Measurements from ENCODE around the gene TBC1D1. TPM values are rescaled to one million over a fixed set of nuclear protein-coding genes. Genes with fewer than 3 reads are reported as not detected.

TBC1D1 gene
- total and polyA plus RNA-seq, 2 donors (not counting 3 experiments of a cell fraction or from before 2014, with no cell fraction given), result 63.5 to 116 TPM

DNA sequence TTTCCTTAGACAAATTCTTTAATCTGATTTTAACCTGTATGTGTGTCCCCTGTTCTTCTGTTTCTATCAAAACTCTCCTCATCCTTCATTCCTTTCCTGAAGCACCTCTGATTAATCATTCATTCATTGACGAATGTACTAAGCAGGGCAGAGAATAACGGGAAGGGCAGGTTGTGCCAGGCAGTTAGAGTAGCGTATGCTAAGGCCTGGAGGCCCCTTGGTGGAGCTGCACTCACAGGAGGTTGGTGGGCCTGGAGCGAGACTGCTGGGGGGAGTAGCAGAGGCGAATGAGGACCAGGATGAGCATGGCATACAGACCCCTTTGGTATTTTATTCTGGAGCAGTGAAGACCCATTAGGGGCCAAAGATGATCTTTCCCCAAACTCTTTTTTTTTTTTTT lies 91.9 kb downstream of the TBC1D1 start:
- CTCF ChIA-PET, result no interaction called here
- dilution Hi-C loops (cut with MboI; ENCODE audit: extremely low pct_ligation_motif_present, low sequenced_read_pairs) (no loop called here), intact Hi-C loops (cut with micrococcal nuclease) (no loop called here)
- POLR2A ChIA-PET, result no interaction called here
- no peak overlapping the region for H3K27ac ChIP-seq (ENCODE audit: insufficient read depth, low read depth, low read length)
- FAIRE-seq (no peak), DNase-seq (ENCODE audit: low read depth, low spot score) (no peak)
- TF ChIP-seq JUN (IDR thresholded peaks at IDR 0.05; ENCODE audit: borderline replicate concordance, insufficient read depth, insufficient read length, low read depth) (no peak), POLR2AphosphoS5 (IDR thresholded peaks at IDR 0.05; ENCODE audit: insufficient read depth, low read depth, low read length) (no peak), GATA2 (IDR thresholded peaks at IDR 0.05; ENCODE audit: insufficient read depth, insufficient read length, low read depth, low read length) (no peak), FOS (IDR thresholded peaks at IDR 0.05; ENCODE audit: borderline replicate concordance, insufficient read depth, low read length) (no peak), MYC (IDR thresholded peaks at IDR 0.05; ENCODE audit: low read depth, low read length) (no peak), POLR2A (IDR thresholded peaks at IDR 0.05; ENCODE audit: low read depth, low read length) (no peak), EZH2 (IDR thresholded peaks at IDR 0.05; ENCODE audit: borderline replicate concordance, low read depth, low read length, severe bottlenecking) (no peak)
- TF ChIP-seq, protein P1, sequence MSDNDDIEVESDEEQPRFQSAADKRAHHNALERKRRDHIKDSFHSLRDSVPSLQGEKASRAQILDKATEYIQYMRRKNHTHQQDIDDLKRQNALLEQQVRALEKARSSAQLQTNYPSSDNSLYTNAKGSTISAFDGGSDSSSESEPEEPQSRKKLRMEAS (IDR thresholded peaks at IDR 0.05; ENCODE audit: insufficient read depth, insufficient read length), result no peak
- TF ChIP-seq, protein P2, sequence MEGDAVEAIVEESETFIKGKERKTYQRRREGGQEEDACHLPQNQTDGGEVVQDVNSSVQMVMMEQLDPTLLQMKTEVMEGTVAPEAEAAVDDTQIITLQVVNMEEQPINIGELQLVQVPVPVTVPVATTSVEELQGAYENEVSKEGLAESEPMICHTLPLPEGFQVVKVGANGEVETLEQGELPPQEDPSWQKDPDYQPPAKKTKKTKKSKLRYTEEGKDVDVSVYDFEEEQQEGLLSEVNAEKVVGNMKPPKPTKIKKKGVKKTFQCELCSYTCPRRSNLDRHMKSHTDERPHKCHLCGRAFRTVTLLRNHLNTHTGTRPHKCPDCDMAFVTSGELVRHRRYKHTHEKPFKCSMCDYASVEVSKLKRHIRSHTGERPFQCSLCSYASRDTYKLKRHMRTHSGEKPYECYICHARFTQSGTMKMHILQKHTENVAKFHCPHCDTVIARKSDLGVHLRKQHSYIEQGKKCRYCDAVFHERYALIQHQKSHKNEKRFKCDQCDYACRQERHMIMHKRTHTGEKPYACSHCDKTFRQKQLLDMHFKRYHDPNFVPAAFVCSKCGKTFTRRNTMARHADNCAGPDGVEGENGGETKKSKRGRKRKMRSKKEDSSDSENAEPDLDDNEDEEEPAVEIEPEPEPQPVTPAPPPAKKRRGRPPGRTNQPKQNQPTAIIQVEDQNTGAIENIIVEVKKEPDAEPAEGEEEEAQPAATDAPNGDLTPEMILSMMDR (IDR thresholded peaks at IDR 0.05; ENCODE audit: extremely low read depth in 1 of 2, insufficient read depth in 1 of 2, low read depth in 1 of 2, low read length in 2 of 2), result no peak
- H4K20me1 ChIP-seq (replicated peaks; ENCODE audit: control insufficient read depth, extremely low read depth, insufficient read depth, low read length), result no peaks in the 10 kb centered on the region
- no peaks in the 10 kb centered on the region for H3K27me3 ChIP-seq (ENCODE audit: control insufficient read depth in 2 of 2, insufficient read depth in 2 of 2, low read length in 2 of 2)
- no peak overlapping the region for H3K4me2 ChIP-seq (ENCODE audit: insufficient read depth, low read length)
- no peaks in the 10 kb centered on the region for H3K9me1 ChIP-seq (replicated peaks; ENCODE audit: control insufficient read depth, extremely low read depth, insufficient read depth, low read length)
- peaks cover 13% of the 10 kb centered on the region for H3K4me1 ChIP-seq (ENCODE audit: control insufficient read depth, extremely low read depth, insufficient read depth, low read length)
- H3K9me3 ChIP-seq (replicated peaks; ENCODE audit: control insufficient read depth, insufficient read depth, low read length), result no peaks in the 10 kb centered on the region
- BruUV-seq (replicated peaks), result no TSS peak
- H3K36me3 ChIP-seq (ENCODE audit: control insufficient read depth in 2 of 2, extremely low read depth in 1 of 2, insufficient read depth in 2 of 2, low read length in 2 of 2), result no peaks in the 10 kb centered on the region
- H2AFZ ChIP-seq (ENCODE audit: low read depth, low read length), result no peak overlapping the region
- peaks cover 43% of the 10 kb centered on the region for H3K79me2 ChIP-seq (ENCODE audit: control insufficient read depth, insufficient read depth, low read length)
- H3K4me3 ChIP-seq (replicated peaks in 1 of 3; ENCODE audit: insufficient read depth in 1 of 3, low read depth in 1 of 3, low read length in 3 of 3), result no peak overlapping the region
- no peak overlapping the region for H3K9ac ChIP-seq (replicated peaks; ENCODE audit: extremely low read depth, insufficient read depth, low read length)

Measured in endothelial cell of umbilical vein (primary cell).